Esophagus muscularis mucosa (tissue), 4 donors: ENCODE data around the gene EML3. TPM values are rescaled to one million over a fixed set of nuclear protein-coding genes. Genes with fewer than 3 reads are reported as not detected.
A peak's percentile ranks its signal among the peaks of the same experiment; 100 is the strongest.
"Not testable (repeated sequence)": the region's sequence is repeated elsewhere in the genome, so short reads cannot be mapped to it uniquely, and the experiment has no call there.

ENCODE experiments used
- DNase-seq: peaks from one replicate; pipeline ENCODE4 v3.0.0-alpha.2; 2017; ENCODE audit errors: extremely low spot score
- H3K27ac ChIP-seq, 4 donors: fragments of 200-600 bp; sonication (generic); replicated peaks in 1 of 4; 1 replicate in 3 of 4; 2 replicates in 1 of 4; pipeline ENCODE4 v1.5.1; 2016 to 2019; ENCODE audit warnings: mild to moderate bottlenecking in 1 of 4
- H3K27me3 ChIP-seq, 4 donors: fragments of 200-600 bp; sonication (generic); one replicate each; pipeline versions ENCODE4 v1.5.1 to v1.6.0; 2016 to 2019
- H3K36me3 ChIP-seq, 4 donors: fragments of 200-600 bp; sonication (generic); one replicate each; pipeline ENCODE4 v1.5.1; 2016 to 2019
- H3K4me1 ChIP-seq, 4 donors: fragments of 200-600 bp; sonication (generic); one replicate each; pipeline ENCODE4 v1.5.1; 2016 to 2019
- H3K4me3 ChIP-seq, 4 donors: fragments of 200-600 bp; sonication (generic); 1 replicate in 2 of 4; 2 replicates in 2 of 4; pipeline ENCODE4 v1.5.1; 2016 to 2019; ENCODE audit warnings: mild to moderate bottlenecking in 4 of 4, moderate library complexity in 1 of 4
- H3K9me3 ChIP-seq, 4 donors: fragments of 200-600 bp; sonication (generic); 1 replicate in 3 of 4; 2 replicates in 1 of 4; pipeline ENCODE4 v1.5.1; 2016 to 2019
- CTCF ChIP-seq, 3 experiments: fragments of 200-600 bp in 2 of 3; fragments of 450-650 bp in 1 of 3; sonication (generic) in 2 of 3; IDR thresholded peaks; one replicate each; pipeline ENCODE4 v1.5.1; 2017 to 2019; ENCODE audit warnings: antibody characterized with exemption in 3 of 3, mild to moderate bottlenecking in 2 of 3, moderate library complexity in 1 of 3
- EP300 ChIP-seq: sonication (generic); formaldehyde crosslinking; IDR thresholded peaks from one replicate; pipeline ENCODE4 v1.6.1; 2017; ENCODE audit warnings: antibody characterized with exemption
- POLR2A ChIP-seq: fragments of 450-650 bp; IDR thresholded peaks from one replicate; pipeline ENCODE4 v1.6.1; 2017; ENCODE audit warnings: antibody characterized with exemption, moderate library complexity, mild to moderate bottlenecking, low read depth
- POLR2AphosphoS5 ChIP-seq, 2 donors: sonication (generic); formaldehyde crosslinking; IDR thresholded peaks; one replicate each; pipeline ENCODE4 v1.6.1; 2017; ENCODE audit warnings: antibody characterized with exemption in 2 of 2
- WGBS: methylation state at CpG from one replicate; pipeline ENCODE4 v1.1.5; 2018; 5-methylcytosine and 5-hydroxymethylcytosine counted together
- intact Hi-C: fragments of 100-400 bp; cut with DNase I; formaldehyde crosslinking; loops from one replicate; pipeline ENCODE4 v1.15.1; 2023
- total RNA-seq, 4 donors: library from RNA; depleted of rRNA; stranded (reverse); fragments of >200 nt; gene quantifications; one replicate each; pipeline versions ENCODE4 v1.1.0 to v1.2.1, GENCODE V29; 2016

The EML3 gene
- 10 to 100 TPM; 27.0 to 33.6 (median 29.0) TPM for total RNA-seq

- Histone ChIP-seq H3K36me3 (peaks cover 5 to 67% (median 57%) of the 10 kb centered on the region in 4 donors), H3K9me3 (no peaks in the 10 kb centered on the region), H3K27me3 (no peaks in the 10 kb centered on the region), H3K4me3 (peak within 1 kb of the TSS; percentile 70 to 97 (median 83)), H3K27ac (peak within 1 kb of the TSS; percentile 91 to 99 (median 96)), H3K4me1 (peaks cover 24 to 48% (median 37%) of the 10 kb centered on the region in 4 donors)
- WGBS, result 0% methylated on average over 1 of the region's 91 CpGs
- TF ChIP-seq EP300 (no peak), POLR2AphosphoS5 (IDR thresholded peaks at IDR 0.05) (peak; percentile 52), CTCF (IDR thresholded peaks at IDR 0.05) (peak; percentile 92 to 96 (median 92)), POLR2A (no peak)
- DNase-seq, result peak; percentile 98
- intact Hi-C loops, result no loop called here
Observed at GRCh38 chr11:62612366-62613290, at the start of gene EML3, which contains the start of gene ROM1. EML3 (minus strand) TSS chr11:62612775; CDS start chr11:62612457, 318 bp downstream. ROM1 (plus strand) TSS chr11:62613257; CDS start chr11:62613282, 25 bp downstream.

GRCh38 chr11:62656796-62657429 lies 44.3 kb upstream of the EML3 start:
- Histone ChIP-seq H3K36me3 (peaks cover 0 to 4% (median 2%) of the 10 kb centered on the region in 4 donors), H3K4me3 (no peak overlapping the region), H3K4me1 (peaks cover 7 to 16% (median 8%) of the 10 kb centered on the region in 4 donors), H3K27ac (no peak overlapping the region), H3K9me3 (no peaks in the 10 kb centered on the region), H3K27me3 (no peaks in the 10 kb centered on the region)
- DNase-seq, result no peak
- TF ChIP-seq POLR2AphosphoS5 (IDR thresholded peaks at IDR 0.05) (no peak), CTCF (IDR thresholded peaks at IDR 0.05) (no peak), POLR2A (no peak), EP300 (no peak)
- WGBS, result 63% methylated on average over 5 of the region's 5 CpGs
- intact Hi-C loops, result no loop called here

- WGBS, result 89% methylated on average over 9 of the region's 11 CpGs
- Histone ChIP-seq H3K27ac (no peak overlapping the region), H3K4me1 (peaks cover 15 to 30% (median 20%) of the 10 kb centered on the region in 4 donors), H3K27me3 (no peaks in the 10 kb centered on the region), H3K36me3 (peaks cover 6 to 9% (median 8%) of the 10 kb centered on the region in 4 donors), H3K9me3 (no peaks in the 10 kb centered on the region), H3K4me3 (no peak overlapping the region)
- no peak for DNase-seq
- intact Hi-C loops, result no loop called here
- TF ChIP-seq EP300, result no peak
- TF ChIP-seq POLR2A, result no peak
Observed at GRCh38 chr11:62654297-62654696, 41.7 kb upstream of the EML3 start.

- Histone ChIP-seq H3K27me3 (no peaks in the 10 kb centered on the region), H3K9me3 (no peaks in the 10 kb centered on the region), H3K4me3 (peak overlapping the region; percentile 72 to 93 (median 88)), H3K27ac (peak overlapping the region; percentile 88 to 96 (median 94)), H3K4me1 (peaks cover 15 to 31% (median 24%) of the 10 kb centered on the region in 4 donors), H3K36me3 (peaks cover 13 to 28% (median 26%) of the 10 kb centered on the region in 4 donors)
- WGBS, result 57% methylated on average over 10 of the region's 16 CpGs
- TF ChIP-seq EP300, result no peak
- TF ChIP-seq CTCF (IDR thresholded peaks at IDR 0.05), result no peak
- TF ChIP-seq POLR2AphosphoS5 (IDR thresholded peaks at IDR 0.05), result no peak
- no peak for TF ChIP-seq POLR2A
- intact Hi-C loops, result no loop called here
- no peak for DNase-seq
Observed at GRCh38 chr11:62652161-62653006, 39.8 kb upstream of the EML3 start.

GRCh38 chr11:62650283-62650682 lies 37.7 kb upstream of the EML3 start:
- WGBS, result 96% methylated on average over 12 of the region's 12 CpGs
- Histone ChIP-seq H3K4me1 (peaks cover 30 to 46% (median 38%) of the 10 kb centered on the region in 4 donors), H3K36me3 (peaks cover 13 to 29% (median 27%) of the 10 kb centered on the region in 4 donors)
- H3K4me3 ChIP-seq, DNase-seq, H3K9me3 ChIP-seq, H3K27ac ChIP-seq, H3K27me3 ChIP-seq, intact Hi-C loops: not testable (repeated sequence)
